ENCODE results near the gene PLEKHA7. TPM values are rescaled to one million over a fixed set of nuclear protein-coding genes. Genes with fewer than 3 reads are reported as not detected.

Gene PLEKHA7
- total and polyA plus RNA-seq, 2 of the 13 experiments (the other 11 are each of a cell fraction or from before 2014, with no cell fraction given) = 17.5 to 18.7 TPM

- no peak for TF ChIP-seq ZNF550 (CRISPR knock-in tag; IDR thresholded peaks at IDR 0.05; ENCODE audit: borderline replicate concordance)
- no peak for TF ChIP-seq SNRNP70 (IDR thresholded peaks at IDR 0.05; ENCODE audit: low read depth, low read length)
- peak; percentile 24; the same call in 1 of the 2 replicates for TF ChIP-seq SMAD1 (CRISPR knock-in tag; IDR thresholded peaks at IDR 0.05; ENCODE audit: borderline replicate concordance, low read depth)
- TF ChIP-seq PAWR (CRISPR knock-in tag; IDR thresholded peaks at IDR 0.05; ENCODE audit: borderline replicate concordance) = no peak
- TF ChIP-seq THAP11 (CRISPR knock-in tag; IDR thresholded peaks at IDR 0.05) = no peak
- no peak for TF ChIP-seq SETDB1 (CRISPR knock-in tag; IDR thresholded peaks at IDR 0.05; ENCODE audit: borderline replicate concordance)
- no peak for TF ChIP-seq ZSCAN9 (CRISPR knock-in tag; IDR thresholded peaks at IDR 0.05; ENCODE audit: borderline replicate concordance)
- no peak for TF ChIP-seq MAZ (IDR thresholded peaks at IDR 0.05; ENCODE audit: borderline replicate concordance, low read depth, low read length)
- no peak for TF ChIP-seq MAZ (CRISPR knock-in tag; IDR thresholded peaks at IDR 0.05; ENCODE audit: low read depth)
- TF ChIP-seq, protein P1, sequence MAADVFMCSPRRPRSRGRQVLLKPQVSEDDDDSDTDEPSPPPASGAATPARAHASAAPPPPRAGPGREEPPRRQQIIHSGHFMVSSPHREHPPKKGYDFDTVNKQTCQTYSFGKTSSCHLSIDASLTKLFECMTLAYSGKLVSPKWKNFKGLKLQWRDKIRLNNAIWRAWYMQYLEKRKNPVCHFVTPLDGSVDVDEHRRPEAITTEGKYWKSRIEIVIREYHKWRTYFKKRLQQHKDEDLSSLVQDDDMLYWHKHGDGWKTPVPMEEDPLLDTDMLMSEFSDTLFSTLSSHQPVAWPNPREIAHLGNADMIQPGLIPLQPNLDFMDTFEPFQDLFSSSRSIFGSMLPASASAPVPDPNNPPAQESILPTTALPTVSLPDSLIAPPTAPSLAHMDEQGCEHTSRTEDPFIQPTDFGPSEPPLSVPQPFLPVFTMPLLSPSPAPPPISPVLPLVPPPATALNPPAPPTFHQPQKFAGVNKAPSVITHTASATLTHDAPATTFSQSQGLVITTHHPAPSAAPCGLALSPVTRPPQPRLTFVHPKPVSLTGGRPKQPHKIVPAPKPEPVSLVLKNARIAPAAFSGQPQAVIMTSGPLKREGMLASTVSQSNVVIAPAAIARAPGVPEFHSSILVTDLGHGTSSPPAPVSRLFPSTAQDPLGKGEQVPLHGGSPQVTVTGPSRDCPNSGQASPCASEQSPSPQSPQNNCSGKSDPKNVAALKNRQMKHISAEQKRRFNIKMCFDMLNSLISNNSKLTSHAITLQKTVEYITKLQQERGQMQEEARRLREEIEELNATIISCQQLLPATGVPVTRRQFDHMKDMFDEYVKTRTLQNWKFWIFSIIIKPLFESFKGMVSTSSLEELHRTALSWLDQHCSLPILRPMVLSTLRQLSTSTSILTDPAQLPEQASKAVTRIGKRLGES (CRISPR knock-in tag; IDR thresholded peaks at IDR 0.05; ENCODE audit: borderline replicate concordance) = no peak
- TF ChIP-seq ZSCAN25 (CRISPR knock-in tag; IDR thresholded peaks at IDR 0.05) = no peak
- no peak for TF ChIP-seq RAD51 (IDR thresholded peaks at IDR 0.05; ENCODE audit: borderline replicate concordance)
- TF ChIP-seq TGIF2 (CRISPR knock-in tag; IDR thresholded peaks at IDR 0.05) = no peak
- no peak for TF ChIP-seq ZNF772 (CRISPR knock-in tag; IDR thresholded peaks at IDR 0.05)
- no peak for TF ChIP-seq ZNF672 (CRISPR knock-in tag; IDR thresholded peaks at IDR 0.05)
- no peak for TF ChIP-seq ARHGAP35 (CRISPR knock-in tag; IDR thresholded peaks at IDR 0.05; ENCODE audit: borderline replicate concordance)
- no peak for TF ChIP-seq ZNF761 (CRISPR knock-in tag; conservative IDR thresholded peaks at IDR 0.05)
- TF ChIP-seq, protein P2, sequence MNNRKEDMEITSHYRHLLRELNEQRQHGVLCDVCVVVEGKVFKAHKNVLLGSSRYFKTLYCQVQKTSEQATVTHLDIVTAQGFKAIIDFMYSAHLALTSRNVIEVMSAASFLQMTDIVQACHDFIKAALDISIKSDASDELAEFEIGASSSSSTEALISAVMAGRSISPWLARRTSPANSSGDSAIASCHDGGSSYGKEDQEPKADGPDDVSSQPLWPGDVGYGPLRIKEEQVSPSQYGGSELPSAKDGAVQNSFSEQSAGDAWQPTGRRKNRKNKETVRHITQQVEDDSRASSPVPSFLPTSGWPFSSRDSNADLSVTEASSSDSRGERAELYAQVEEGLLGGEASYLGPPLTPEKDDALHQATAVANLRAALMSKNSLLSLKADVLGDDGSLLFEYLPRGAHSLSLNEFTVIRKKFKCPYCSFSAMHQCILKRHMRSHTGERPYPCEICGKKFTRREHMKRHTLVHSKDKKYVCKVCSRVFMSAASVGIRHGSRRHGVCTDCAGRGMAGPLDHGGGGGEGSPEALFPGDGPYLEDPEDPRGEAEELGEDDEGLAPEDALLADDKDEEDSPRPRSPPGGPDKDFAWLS (CRISPR knock-in tag; IDR thresholded peaks at IDR 0.05; ENCODE audit: borderline replicate concordance) = no peak
- TF ChIP-seq STAG1 (CRISPR knock-in tag; IDR thresholded peaks at IDR 0.05) = peak; percentile 98
- no peak for TF ChIP-seq ZBTB8A (CRISPR knock-in tag; IDR thresholded peaks at IDR 0.05; ENCODE audit: borderline replicate concordance, low read depth)
- no peak for TF ChIP-seq BRCA1 (CRISPR knock-in tag; IDR thresholded peaks at IDR 0.05)
- no peak for TF ChIP-seq ZNF276 (CRISPR knock-in tag; IDR thresholded peaks at IDR 0.05; ENCODE audit: low read depth)
These were observed 49.2 kb upstream of the PLEKHA7 start (continued) for GRCh38 chr11:17063171-17064002.
